Measurements from ENCODE around the gene ITPA.
A peak's percentile ranks its signal among the peaks of the same experiment; 100 is the strongest.

The ITPA gene

GRCh38 chr20:3227936-3228749 is 18.8 kb downstream of the ITPA start:
- no peak for DNase-seq (ENCODE audit: low spot score)

- no peak for DNase-seq (ENCODE audit: low spot score)
These were observed 19.4 kb downstream of the ITPA start for GRCh38 chr20:3228750-3229032.

GRCh38 chr20:3229158-3229557 is 19.9 kb downstream of the ITPA start:
- DNase-seq (ENCODE audit: low spot score): no peak

- no peak for DNase-seq (ENCODE audit: low spot score)
These were observed 20.5 kb downstream of the ITPA start for GRCh38 chr20:3229798-3230197.

- no peak for DNase-seq (ENCODE audit: low spot score)
These were observed 21.8 kb downstream of the ITPA start for GRCh38 chr20:3231116-3231515.

- no peak for DNase-seq (ENCODE audit: low spot score)
These were observed 22.7 kb downstream of the ITPA start for GRCh38 chr20:3231889-3232588.

GRCh38 chr20:3233131-3233990 is 24.1 kb downstream of the ITPA start:
- DNase-seq (ENCODE audit: low spot score): no peak

GRCh38 chr20:3233991-3234498 is 24.7 kb downstream of the ITPA start:
- no peak for DNase-seq (ENCODE audit: low spot score)

GRCh38 chr20:3235666-3236324 is 26.5 kb downstream of the ITPA start:
- no peak for DNase-seq (ENCODE audit: low spot score)

- no peak for DNase-seq (ENCODE audit: low spot score)
These were observed 28.0 kb downstream of the ITPA start for GRCh38 chr20:3237011-3237957.

- no peak for DNase-seq (ENCODE audit: low spot score)
These were observed 28.8 kb downstream of the ITPA start for GRCh38 chr20:3237958-3238615.

GRCh38 chr20:3238616-3239025 is 29.3 kb downstream of the ITPA start:
- peak; percentile 78 for DNase-seq (ENCODE audit: low spot score)

- DNase-seq (ENCODE audit: low spot score): peak; percentile 88
These were observed 29.9 kb downstream of the ITPA start, which contains the start of gene SLC4A11 for GRCh38 chr20:3239026-3239866. Gene SLC4A11 (minus strand): TSS chr20:3239190. CDS start chr20:3239137, 53 bp downstream.

- DNase-seq (ENCODE audit: low spot score): no peak
These were observed 30.8 kb downstream of the ITPA start for GRCh38 chr20:3239867-3240775.

- DNase-seq (ENCODE audit: low spot score): no peak
These were observed 31.6 kb downstream of the ITPA start for GRCh38 chr20:3240776-3241363.

GRCh38 chr20:3242172-3242692 is 32.9 kb downstream of the ITPA start:
- DNase-seq (ENCODE audit: low spot score): no peak

- DNase-seq (ENCODE audit: low spot score): no peak
These were observed 34.5 kb downstream of the ITPA start for GRCh38 chr20:3243718-3244358.
